HG02885 (cell line): ENCODE measurements around the gene KIF20B.

Experiments
- ATAC-seq: cut with Tn5 transposase; IDR thresholded peaks from one replicate; pipeline ENCODE4 v1.9.1; 2021; ENCODE audit warnings: mild to moderate bottlenecking; ENCODE audit not compliant: unreplicated experiment, poor library complexity

KIF20B gene

GRCh38 chr10:89683883-89684282 is 17.5 kb upstream of the KIF20B start:
- ATAC-seq = no peak

DNA sequence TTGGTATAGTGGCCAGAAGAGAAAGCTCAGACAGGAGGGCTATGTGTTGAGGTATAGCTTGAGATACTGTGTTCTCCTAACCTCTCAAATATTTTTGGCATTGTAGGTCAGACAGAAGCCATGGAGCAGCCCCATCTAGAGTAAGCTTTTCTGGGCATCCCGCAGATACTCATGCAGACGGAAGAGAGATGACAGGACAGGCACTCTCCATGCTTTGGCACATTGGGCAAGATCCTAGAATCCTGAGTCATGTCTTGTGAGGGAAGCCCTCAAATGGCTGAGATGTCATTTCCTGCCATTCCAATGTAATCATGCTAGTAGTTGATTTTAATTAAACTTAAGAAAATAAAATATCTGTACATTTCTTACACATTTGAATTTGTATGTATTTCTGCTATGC is 16.8 kb upstream of the KIF20B start:
- ATAC-seq = no peak

GRCh38 chr10:89685936-89686335 is 15.5 kb upstream of the KIF20B start:
- no peak for ATAC-seq

DNA sequence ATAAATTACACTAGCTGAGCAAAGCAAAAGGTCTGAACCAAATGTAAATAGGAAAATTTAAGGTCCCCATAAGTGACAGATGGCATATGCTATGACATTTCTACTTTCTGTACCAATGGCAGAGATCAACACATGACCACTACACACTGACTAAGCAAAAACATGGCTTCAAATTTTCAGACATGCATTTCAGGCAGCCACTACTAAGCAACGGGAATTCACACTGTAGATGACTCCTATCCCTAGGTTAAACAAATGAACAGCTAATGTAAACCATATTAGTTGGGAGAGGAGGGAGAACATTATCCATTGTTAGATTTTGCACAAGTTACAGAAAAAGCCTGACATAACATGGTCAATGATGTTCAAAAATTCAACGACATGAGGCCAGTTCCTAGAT is 11.4 kb upstream of the KIF20B start:
- ATAC-seq = no peak

- no peak for ATAC-seq
These were observed 9.0 kb upstream of the KIF20B start for GRCh38 chr10:89692416-89692815.

- ATAC-seq = no peak
These were observed 8.2 kb upstream of the KIF20B start for GRCh38 chr10:89693176-89693575.

DNA sequence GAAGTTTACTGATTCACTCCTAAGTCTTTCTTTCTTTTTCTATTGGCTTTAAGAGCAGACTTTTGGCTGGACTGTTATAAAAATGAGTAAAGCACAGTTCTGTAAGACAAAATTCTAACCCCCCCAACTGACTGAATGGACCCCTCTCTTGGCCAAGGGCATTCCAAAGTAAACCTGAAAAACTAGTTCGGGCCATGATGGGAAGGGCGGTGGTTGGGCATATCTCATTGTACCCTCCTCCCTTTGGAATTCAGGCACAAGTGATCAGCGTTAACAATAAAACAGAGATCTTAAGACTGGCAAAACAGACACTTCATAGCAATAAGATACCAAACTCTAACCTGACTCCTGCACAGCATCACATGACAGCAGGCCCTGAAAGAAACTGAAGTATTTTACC is 6.1 kb upstream of the KIF20B start:
- ATAC-seq = no peak

DNA sequence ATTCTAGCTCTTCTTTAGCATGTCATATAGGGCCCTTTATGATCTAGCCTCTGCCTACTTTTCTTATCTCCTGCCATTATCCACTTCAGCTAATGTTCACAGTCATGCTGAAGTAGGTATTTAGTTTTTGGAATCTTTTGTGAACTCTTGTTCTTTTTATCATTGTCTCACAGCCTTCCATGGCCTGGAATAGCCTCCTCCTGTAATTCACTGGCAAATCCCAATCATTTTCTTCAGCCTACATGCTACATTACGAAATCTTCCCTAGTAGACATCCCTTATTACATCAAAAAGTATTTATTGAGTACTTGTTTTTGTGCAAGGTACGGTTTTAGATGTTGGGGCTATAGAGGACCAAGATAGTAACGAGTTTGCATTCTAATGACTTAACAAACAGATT is 3.4 kb upstream of the KIF20B start:
- no peak for ATAC-seq

DNA sequence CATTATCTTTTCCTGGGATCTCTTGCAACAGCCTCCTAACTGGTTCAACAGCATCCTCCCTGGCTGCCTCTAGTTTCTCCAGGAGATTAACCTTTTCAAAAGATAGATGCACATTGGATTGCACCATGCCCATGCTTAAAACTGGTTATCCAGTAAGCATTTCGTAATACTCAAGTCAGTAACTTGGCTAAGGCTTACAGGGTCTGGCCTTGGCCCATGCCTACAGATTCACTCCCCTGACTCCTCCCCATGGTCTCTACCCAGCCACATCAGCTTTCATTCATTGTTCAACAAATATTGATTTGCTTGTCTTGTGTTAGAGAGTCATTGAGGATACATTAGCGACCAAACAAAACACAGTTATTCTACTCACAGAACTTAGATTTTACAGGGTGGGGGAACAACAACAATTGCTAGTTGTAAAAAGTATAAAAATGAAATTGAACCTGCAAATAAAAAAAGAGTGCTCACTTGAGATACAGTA is 1.8 kb upstream of the KIF20B start:
- ATAC-seq = no peak

DNA sequence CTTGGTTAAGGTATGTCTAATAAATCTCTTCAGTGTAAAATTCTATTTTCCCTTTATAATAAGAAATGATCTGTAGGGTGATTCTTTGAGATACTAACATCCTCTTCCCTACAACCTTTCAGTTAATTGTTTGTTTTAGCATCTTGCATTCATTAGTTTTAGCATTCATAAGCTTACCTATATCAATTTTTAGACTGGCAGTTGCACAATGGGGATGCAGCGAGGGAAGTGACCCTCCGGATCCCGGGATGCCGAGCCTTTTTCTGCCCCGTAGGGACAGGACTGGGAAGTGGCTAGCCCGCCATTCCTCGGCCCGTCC is 508 bp upstream of the KIF20B start:
- ATAC-seq = no peak

- no peak for ATAC-seq
These were observed 711 bp downstream of the KIF20B start for GRCh38 chr10:89702121-89702480.

DNA sequence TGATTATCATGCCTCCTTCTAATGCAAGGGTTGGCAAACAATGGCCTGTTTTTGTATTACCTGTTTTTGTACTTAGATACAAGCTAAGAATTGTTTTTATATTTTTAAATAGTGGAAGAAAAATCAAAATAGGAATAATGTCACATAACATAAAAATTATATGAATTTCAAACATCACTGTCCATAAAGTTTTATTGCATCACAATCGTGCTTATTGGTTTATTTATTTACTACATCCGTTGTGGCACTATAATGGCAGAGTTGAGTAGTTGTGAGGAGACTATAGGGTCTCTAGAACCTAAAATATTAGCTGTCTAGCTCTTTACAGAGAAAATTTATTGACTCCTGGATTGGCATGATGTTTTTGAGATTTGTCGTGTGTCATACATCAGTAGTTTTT is 4.1 kb downstream of the KIF20B start:
- ATAC-seq = no peak

DNA sequence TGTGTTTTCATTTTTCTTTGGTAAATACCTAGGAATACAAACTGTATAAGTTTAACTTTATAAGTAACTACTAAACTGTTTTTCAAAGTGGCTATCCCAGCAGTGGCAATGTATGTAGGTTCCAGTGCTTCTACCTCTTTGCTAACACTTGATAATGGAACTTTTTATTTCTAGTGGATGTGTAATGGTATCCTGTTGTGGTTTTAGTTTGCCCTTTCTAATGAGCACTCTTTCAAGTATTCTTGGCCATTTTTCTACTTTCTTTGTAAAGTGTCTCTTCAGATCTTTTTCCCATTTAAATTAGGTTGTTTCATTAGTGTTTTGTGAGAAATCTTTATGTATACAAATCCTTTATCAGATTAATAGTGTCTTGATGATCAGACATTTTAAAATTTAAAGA is 4.6 kb downstream of the KIF20B start:
- no peak for ATAC-seq

- no peak for ATAC-seq
These were observed 6.0 kb downstream of the KIF20B start for GRCh38 chr10:89707372-89707771.

GRCh38 chr10:89710753-89711152 is 9.4 kb downstream of the KIF20B start:
- ATAC-seq = no peak

GRCh38 chr10:89734616-89735015 is 33.2 kb downstream of the KIF20B start:
- ATAC-seq = no peak

DNA sequence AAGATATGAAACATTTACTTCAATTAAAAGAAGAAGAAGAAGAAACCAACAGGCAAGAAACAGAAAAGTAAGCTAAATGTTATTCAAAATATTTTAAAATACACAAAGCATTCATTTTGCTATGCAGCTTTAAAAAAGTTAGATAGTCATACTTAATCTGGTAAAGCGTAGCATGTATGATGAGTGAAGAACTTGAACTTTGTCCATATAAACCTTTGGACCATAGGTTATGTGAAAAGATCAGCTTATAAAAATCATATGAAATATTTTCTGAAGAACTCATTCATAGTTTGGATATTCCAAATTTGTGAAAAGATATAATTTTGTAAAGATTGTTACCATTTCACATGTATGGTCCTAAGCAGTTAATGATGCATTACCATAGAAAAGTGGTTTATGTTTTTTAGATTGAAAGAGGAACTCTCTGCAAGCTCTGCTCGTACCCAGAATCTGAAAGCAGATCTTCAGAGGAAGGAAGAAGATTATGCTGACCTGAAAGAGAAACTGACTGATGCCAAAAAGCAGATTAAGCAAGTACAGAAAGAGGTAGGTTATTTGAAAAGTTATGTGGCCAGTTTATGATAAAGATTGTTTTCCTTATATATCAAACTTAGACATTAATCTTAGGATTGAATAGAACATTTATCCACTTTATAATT is 37.3 kb downstream of the KIF20B start:
- peak; percentile 92 for ATAC-seq

DNA sequence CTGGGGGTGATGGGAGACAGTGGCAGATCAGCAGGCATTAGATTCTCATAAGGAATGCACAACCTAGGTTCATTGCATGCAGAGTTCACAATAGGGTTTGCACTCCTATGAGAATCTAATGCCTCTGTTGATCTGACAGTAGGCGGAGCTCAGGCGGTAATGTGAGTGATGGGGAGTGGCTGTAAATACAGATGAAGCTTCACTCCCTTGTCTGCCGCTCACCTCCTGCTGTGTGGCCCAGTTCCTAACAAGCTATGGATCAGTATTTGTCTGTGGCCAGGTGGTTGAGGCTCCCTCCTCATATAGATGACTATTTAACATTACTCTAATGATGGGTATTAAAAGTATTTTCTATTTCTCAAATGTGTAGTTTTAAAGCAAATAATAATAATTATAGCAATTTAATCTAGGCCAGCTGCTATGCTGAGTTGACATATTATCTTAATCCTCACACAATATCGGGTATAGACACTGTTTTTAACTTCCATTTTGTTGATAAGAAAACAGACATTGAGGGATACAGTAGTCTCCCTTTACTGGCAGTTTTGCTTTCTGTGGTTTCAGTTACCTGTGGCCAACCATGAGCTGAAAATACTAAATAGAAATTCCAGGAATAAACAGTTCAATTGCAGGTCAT is 39.9 kb downstream of the KIF20B start:
- ATAC-seq = no peak

DNA sequence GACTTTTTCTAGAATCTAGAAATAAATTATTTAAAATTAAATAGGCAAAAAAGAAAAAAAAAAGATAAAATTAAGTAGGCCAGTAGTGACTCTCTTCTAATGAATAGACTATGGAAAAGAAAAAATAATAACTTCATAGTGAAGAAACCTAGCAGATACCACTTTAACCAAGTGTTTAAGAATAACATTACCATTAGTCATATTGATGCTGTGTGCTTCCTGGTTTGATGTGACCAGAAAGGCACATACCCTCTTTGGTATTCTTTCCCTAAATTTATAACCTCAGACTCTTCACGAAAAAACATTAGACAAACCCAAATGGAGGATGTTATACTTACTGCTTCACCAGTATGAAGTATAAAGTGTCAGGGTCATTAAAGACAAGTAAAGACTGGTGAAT is 42.6 kb downstream of the KIF20B start:
- ATAC-seq = no peak

GRCh38 chr10:89745903-89746302 is 44.5 kb downstream of the KIF20B start:
- no peak for ATAC-seq

DNA sequence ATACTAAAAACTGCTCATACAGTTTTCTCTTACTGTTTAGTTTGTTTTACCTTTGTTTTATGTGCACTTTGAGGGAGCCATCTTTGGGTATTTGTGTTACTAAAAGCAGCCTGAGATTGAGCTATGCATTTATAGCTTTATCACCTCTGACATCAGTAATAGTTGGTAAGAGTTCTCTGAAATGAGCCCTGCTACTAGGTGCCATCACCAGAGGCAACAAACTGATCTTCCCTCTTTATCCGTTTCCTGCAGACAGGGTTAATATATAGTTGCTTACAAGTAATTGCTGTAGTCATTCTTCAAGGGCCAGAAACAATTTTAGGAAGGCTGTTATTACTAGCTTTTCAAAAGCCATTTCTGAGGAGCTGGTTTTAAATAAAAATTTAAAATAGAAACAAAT is 49.1 kb downstream of the KIF20B start:
- ATAC-seq = no peak

DNA sequence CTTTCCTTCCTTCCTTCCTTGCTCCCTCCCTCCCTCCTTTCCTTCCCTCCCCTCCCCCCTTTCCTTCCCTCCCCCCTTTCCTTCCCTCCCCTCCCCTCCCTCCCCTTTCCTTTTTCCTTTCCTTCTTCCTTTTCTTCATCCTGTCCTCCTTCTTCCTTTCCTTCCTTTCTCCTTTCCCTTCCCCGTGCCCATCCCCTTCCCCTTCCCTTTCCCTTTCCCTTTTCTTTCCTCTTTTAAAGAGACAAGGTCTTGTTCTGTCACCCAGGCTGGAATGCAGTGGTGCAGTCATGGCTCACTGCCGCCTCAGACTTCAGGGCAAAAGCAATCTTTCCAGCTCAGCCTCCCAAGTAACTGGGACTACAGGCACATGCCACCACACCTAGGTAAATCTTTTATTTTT is 54.0 kb downstream of the KIF20B start:
- ATAC-seq = no peak
